Measurements from ENCODE around the gene GZMB. TPM values are rescaled to one million over a fixed set of nuclear protein-coding genes. Genes with fewer than 3 reads are reported as not detected.

GZMB gene, protein sequence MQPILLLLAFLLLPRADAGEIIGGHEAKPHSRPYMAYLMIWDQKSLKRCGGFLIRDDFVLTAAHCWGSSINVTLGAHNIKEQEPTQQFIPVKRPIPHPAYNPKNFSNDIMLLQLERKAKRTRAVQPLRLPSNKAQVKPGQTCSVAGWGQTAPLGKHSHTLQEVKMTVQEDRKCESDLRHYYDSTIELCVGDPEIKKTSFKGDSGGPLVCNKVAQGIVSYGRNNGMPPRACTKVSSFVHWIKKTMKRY
- total RNA-seq, result 1 to 10 TPM; 2.1 to 2.4 (median 2.1) TPM
- long read RNA-seq, donor 1, partial matches to known transcripts, result 0 of 1 reads
- long read RNA-seq, donor 1, other reads (novel, unspliced or antisense), result 0 of 1 reads
- long read RNA-seq, donor 2, partial matches to known transcripts, result 0 of 3 reads
- long read RNA-seq, donor 2, other reads (novel, unspliced or antisense), result 0 of 3 reads

DNA sequence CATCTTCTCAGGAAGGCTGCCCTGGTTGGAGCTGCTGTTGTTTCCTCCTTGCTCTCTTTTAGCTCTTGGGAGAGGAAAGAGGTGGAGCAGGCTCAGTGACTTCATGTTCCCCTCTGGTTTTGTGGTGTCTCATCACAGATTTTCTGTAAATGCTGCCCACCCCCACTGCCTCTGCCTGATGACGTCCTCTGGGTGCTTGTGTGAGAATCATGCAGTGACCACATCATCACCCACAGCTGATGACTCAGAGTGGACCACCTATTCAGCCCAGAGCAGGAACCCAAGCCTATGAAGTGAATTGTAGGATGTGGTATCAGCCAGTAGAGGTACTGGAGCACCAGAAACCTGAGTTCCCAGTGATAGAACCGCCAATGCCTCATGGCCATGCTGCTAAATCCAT, at the start of gene GZMB:
Gene GZMB (minus strand): TSS at position 33 of the 400 bp plus-strand sequence. CDS start 30 bp downstream, at position 3.
- TF ChIP-seq, protein P1, sequence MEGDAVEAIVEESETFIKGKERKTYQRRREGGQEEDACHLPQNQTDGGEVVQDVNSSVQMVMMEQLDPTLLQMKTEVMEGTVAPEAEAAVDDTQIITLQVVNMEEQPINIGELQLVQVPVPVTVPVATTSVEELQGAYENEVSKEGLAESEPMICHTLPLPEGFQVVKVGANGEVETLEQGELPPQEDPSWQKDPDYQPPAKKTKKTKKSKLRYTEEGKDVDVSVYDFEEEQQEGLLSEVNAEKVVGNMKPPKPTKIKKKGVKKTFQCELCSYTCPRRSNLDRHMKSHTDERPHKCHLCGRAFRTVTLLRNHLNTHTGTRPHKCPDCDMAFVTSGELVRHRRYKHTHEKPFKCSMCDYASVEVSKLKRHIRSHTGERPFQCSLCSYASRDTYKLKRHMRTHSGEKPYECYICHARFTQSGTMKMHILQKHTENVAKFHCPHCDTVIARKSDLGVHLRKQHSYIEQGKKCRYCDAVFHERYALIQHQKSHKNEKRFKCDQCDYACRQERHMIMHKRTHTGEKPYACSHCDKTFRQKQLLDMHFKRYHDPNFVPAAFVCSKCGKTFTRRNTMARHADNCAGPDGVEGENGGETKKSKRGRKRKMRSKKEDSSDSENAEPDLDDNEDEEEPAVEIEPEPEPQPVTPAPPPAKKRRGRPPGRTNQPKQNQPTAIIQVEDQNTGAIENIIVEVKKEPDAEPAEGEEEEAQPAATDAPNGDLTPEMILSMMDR (IDR thresholded peaks at IDR 0.05), result no peak
- H3K4me1 ChIP-seq (ENCODE audit: low read depth), result no peaks in the 10 kb centered on the region
- no peak within 1 kb of the TSS for H3K4me3 ChIP-seq
- no peaks in the 10 kb centered on the region for H3K9me3 ChIP-seq
- no peaks in the 10 kb centered on the region for H3K36me3 ChIP-seq (ENCODE audit: low read depth)
- peak in 1 of 3 donors; percentile 24 for DNase-seq
- peak; percentile 70 for ATAC-seq
- intact Hi-C loops (cut with DNase I, micrococcal nuclease), result no loop called here

DNA sequence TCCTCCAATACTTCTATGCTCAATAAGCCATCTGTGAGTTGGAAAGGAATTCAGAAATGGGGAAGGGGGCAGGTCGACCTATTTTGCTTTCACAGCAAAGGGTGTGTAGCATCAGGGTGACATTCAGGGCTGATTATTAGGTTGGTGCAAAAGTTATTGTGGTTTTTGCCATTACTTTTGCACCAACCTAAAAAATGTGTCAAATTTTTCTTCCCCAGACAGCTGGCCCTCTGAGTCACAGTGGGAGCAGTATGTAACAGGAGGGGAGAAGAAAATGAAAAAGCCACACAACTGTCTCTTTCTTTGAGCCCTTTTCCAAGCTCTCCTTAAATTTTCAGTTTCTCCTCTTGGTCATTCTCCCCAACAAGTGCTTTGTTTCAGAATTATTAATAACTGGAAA, 47.1 kb upstream of the GZMB start:
- DNase-seq, result no peak
- no peak for ATAC-seq
- H3K4me1 ChIP-seq (ENCODE audit: low read depth), result peaks cover 6% of the 10 kb centered on the region
- H3K4me3 ChIP-seq, result no peak overlapping the region
- no peaks in the 10 kb centered on the region for H3K9me3 ChIP-seq
- intact Hi-C loops (cut with DNase I, micrococcal nuclease), result no loop called here
- TF ChIP-seq, protein P1 (IDR thresholded peaks at IDR 0.05), result no peak
- no peaks in the 10 kb centered on the region for H3K36me3 ChIP-seq (ENCODE audit: low read depth)

DNA sequence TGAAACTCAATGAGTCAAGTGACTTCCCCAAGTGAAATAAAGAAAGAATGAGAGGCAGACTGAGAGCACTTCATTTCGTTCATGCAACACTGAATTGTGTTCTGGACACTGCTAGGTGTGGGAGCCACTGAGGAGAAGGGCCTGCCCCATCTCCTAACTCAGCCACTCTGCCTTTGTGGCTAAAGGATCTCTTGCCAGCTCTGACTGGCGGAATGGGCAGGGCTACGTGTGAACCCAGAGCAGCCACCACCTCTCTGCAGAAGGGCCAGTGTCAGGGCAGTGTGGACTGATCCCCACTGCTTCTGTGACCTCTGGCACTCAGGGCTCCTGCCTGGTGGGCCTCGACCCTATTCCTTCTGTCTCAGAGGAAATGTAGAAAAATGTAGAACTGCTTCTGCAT, 46.5 kb upstream of the GZMB start:
- Histone ChIP-seq H3K4me3 (no peak overlapping the region), H3K9me3 (no peaks in the 10 kb centered on the region), H3K4me1 (ENCODE audit: low read depth) (peaks cover 6% of the 10 kb centered on the region), H3K36me3 (ENCODE audit: low read depth) (no peaks in the 10 kb centered on the region)
- no peak for DNase-seq
- intact Hi-C loops (cut with DNase I, micrococcal nuclease), result no loop called here
- TF ChIP-seq, protein P1 (IDR thresholded peaks at IDR 0.05), result no peak
- no peak for ATAC-seq

DNA sequence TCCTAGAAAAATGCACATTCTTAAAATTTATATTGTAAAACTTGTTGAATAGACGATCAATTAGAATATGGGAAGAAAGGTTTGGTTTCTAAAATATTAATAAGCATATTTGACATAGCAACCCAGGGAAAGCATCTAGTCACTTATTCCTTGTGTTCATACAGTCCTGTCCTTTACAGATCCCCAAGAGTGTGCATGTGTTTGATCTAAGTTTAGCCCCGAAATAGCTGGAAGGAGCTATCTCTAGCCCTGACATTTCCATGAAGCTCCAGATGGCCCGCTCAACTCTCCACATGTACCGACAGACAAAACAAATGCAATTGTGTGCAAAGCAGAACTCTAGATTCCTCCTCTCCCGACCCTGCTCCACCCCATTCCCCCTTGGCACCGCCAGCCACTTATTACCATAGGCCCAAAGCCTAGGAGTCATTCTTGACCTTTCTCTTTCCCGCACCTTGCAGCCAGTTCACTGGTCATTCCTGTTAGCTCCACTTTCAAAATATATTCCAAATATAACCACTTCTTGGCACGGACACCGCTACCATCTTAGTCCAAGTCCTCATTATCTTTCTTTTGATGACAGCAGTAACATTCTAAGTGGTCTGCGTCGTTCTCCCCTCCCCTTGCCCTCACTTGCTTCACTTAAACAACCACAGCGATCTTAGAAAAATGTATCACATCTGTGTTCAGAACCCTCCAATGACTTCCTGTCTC, 45.4 kb upstream of the GZMB start:
- ATAC-seq, result no peak
- TF ChIP-seq, protein P1 (IDR thresholded peaks at IDR 0.05), result no peak
- DNase-seq, result no peak
- Histone ChIP-seq H3K9me3 (no peaks in the 10 kb centered on the region), H3K36me3 (ENCODE audit: low read depth) (no peaks in the 10 kb centered on the region), H3K4me1 (ENCODE audit: low read depth) (peaks cover 6% of the 10 kb centered on the region), H3K4me3 (no peak overlapping the region)
- intact Hi-C loops (cut with DNase I, micrococcal nuclease), result no loop called here

DNA sequence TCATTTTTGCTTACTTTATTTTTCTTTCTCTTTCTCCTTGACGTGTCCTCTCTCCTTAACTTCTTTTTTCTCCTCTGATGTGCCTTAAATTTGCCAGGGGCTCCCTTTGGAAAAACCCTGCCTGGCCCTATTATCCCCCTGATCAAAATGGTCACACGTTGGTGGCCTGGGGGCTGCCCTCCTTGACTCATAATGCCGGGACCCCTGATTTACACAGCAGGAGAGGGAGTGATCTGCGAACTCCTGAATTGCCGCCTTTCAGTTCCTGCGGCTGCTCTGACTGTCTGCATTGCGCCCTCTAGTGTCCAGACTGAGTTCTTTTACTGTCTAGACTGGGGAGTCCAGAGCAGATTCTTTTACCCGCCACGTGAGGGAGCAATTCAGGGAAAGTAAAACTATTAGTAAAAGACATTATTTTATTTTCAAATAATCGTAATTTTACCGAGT, 44.8 kb upstream of the GZMB start:
- Histone ChIP-seq H3K4me3 (no peak overlapping the region), H3K4me1 (ENCODE audit: low read depth) (peaks cover 6% of the 10 kb centered on the region), H3K9me3 (no peaks in the 10 kb centered on the region), H3K36me3 (ENCODE audit: low read depth) (no peaks in the 10 kb centered on the region)
- TF ChIP-seq, protein P1 (IDR thresholded peaks at IDR 0.05), result peak; percentile 92
- DNase-seq (peak; percentile 58 to 90 (median 59)), ATAC-seq (peak; percentile 98)
- intact Hi-C loops (cut with DNase I, micrococcal nuclease), result no loop called here
